HG03378 (cell line): ENCODE results near the gene UPK1A.
"Not testable (repeated sequence)": the region's sequence is repeated elsewhere in the genome, so short reads cannot be mapped to it uniquely, and the experiment has no call there.

Source experiments
- ATAC-seq: cut with Tn5 transposase; IDR thresholded peaks from one replicate; pipeline ENCODE4 v1.9.1; 2021; ENCODE audit warnings: mild to moderate bottlenecking, moderate library complexity; ENCODE audit not compliant: unreplicated experiment

Gene UPK1A

GRCh38 chr19:35716801-35717664 is 50.7 kb downstream of the UPK1A start:
- peak; percentile 51 for ATAC-seq

DNA sequence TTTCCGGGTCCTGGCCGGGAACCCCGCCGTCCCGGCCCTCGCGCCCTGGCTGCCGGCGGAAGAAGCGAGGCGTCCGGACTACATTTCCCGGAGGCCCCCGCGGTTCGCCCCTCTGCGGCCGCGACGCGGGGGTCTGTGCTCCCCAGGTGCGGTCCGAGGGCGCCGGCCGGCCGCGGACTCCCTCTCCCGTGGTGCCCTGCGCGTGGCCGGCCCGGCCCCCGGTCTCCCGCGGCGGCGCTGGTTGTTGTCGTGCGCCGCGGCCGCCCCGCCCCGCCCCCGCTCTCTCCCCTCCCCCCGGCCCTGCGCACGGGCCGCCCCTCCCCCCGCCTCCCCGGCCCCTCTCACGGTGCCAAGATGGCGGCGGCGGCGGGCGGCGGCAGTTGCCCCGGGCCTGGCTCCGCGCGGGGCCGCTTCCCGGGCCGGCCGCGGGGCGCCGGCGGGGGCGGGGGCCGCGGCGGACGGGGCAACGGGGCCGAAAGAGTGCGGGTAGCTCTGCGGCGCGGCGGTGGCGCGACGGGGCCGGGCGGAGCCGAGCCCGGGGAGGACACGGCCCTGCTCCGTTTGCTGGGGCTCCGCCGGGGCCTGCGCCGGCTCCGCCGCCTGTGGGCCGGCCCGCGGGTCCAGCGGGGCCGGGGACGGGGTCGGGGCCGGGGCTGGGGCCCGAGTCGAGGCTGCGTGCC is 51.5 kb downstream of the UPK1A start, which contains the start of gene KMT2B:
Gene KMT2B, plus strand, starts transcription at position 339 of the 680 bp plus-strand sequence. Its CDS starts 16 bp downstream, at position 355.
- no peak for ATAC-seq

GRCh38 chr19:35718345-35719041 is 52.2 kb downstream of the UPK1A start:
- no peak for ATAC-seq

- no peak for ATAC-seq
Observed at GRCh38 chr19:35719402-35720162, 53.3 kb downstream of the UPK1A start.

- ATAC-seq, result no peak
Observed at GRCh38 chr19:35720163-35720524, 53.8 kb downstream of the UPK1A start.

DNA sequence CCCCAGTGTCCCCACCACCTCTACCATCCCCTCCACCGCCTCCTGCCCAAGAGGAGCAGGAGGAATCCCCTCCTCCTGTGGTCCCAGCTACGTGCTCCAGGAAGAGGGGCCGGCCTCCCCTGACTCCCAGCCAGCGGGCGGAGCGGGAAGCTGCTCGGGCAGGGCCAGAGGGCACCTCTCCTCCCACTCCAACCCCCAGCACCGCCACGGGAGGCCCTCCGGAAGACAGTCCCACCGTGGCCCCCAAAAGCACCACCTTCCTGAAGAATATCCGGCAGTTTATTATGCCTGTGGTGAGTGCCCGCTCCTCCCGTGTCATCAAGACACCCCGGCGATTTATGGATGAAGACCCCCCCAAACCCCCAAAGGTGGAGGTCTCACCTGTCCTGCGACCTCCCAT is 54.3 kb downstream of the UPK1A start:
- no peak for ATAC-seq

DNA sequence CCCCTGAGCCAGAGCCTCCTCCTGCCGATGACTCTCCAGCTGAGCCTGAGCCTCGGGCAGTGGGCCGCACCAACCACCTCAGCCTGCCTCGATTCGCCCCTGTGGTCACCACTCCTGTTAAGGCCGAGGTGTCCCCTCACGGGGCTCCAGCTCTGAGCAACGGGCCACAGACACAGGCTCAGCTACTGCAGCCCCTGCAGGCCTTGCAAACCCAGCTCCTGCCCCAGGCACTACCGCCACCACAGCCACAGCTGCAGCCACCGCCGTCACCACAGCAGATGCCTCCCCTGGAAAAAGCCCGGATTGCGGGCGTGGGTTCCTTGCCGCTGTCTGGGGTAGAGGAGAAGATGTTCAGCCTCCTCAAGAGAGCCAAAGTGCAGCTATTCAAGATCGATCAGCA is 55.1 kb downstream of the UPK1A start:
- ATAC-seq, result no peak

- no peak for ATAC-seq
Observed at GRCh38 chr19:35722461-35722860, 56.1 kb downstream of the UPK1A start.

GRCh38 chr19:35722897-35723296 is 56.6 kb downstream of the UPK1A start:
- ATAC-seq, result no peak

DNA sequence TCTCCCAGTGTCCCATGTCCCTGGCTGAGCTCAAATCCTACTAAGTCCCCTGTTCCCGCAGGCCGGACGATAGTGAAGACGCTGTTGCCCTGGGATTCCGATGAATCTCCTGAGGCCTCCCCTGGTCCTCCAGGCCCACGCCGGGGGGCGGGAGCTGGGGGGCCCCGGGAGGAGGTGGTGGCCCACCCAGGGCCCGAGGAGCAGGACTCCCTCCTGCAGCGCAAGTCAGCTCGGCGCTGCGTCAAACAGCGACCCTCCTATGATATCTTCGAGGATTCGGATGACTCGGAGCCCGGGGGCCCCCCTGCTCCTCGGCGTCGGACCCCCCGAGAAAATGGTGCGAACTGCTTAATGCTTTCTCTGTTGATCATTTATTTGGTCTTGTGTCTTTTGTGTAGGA is 57.4 kb downstream of the UPK1A start:
- ATAC-seq, result no peak

GRCh38 chr19:35724132-35724531 is 57.8 kb downstream of the UPK1A start:
- ATAC-seq, result not testable (repeated sequence)

- no peak for ATAC-seq
Observed at GRCh38 chr19:35724560-35724959, 58.2 kb downstream of the UPK1A start.

DNA sequence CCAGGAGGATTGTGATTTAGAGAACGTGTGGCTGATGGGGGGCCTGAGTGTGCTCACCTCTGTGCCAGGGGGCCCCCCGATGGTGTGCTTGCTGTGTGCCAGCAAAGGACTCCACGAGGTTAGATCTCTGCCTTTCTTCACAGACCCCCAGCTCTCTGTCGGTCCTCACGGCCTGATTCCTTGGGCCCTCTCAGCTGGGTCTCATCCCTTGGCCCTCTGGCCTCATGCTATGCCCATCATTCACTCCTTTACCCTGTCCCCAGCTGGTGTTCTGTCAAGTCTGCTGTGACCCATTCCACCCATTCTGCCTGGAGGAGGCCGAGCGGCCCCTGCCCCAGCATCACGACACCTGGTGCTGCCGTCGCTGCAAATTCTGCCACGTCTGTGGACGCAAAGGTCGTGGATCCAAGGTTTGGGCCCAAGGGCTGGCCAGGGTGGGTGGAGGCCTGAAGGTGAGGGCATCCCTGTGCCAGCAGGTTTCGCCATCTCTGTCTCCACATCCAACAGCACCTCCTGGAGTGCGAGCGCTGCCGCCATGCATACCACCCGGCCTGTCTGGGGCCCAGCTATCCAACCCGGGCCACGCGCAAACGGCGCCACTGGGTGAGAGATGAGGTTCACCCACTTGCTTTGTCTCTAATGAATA is 59.0 kb downstream of the UPK1A start:
- ATAC-seq, result no peak

- no peak for ATAC-seq
Observed at GRCh38 chr19:35727053-35727955, 61.0 kb downstream of the UPK1A start.
